ENCODE data around the gene RCCD1. TPM values are rescaled to one million over a fixed set of nuclear protein-coding genes. Genes with fewer than 3 reads are reported as not detected.

Gene RCCD1
- total and polyA plus RNA-seq, 9 of the 15 experiments (the other 6 are each of a cell fraction or from before 2014, with no cell fraction given) = 11.1 to 51.4 (median 24.7) TPM

- no peak for TF ChIP-seq VEZF1 (CRISPR knock-in tag; IDR thresholded peaks at IDR 0.05)
- TF ChIP-seq MIER1 (IDR thresholded peaks at IDR 0.05; ENCODE audit: low read depth) = peak; percentile 16; the same call in 1 of the 2 replicates
- no peak for TF ChIP-seq CAMTA2 (CRISPR knock-in tag; conservative IDR thresholded peaks at IDR 0.05)
- TF ChIP-seq ZNF408 (CRISPR knock-in tag; IDR thresholded peaks at IDR 0.05; ENCODE audit: low read depth) = no peak
- no peak for TF ChIP-seq RUNX1 (IDR thresholded peaks at IDR 0.05; ENCODE audit: low read depth)
- TF ChIP-seq PRMT5 (CRISPR knock-in tag; IDR thresholded peaks at IDR 0.05) = no peak
- no peak for TF ChIP-seq CBX5 (IDR thresholded peaks at IDR 0.05; ENCODE audit: borderline replicate concordance, low read depth)
- TF ChIP-seq SREBF1 (IDR thresholded peaks at IDR 0.05; ENCODE audit: borderline replicate concordance, low read depth, low read length) = no peak
- no peak for TF ChIP-seq HDAC3 (IDR thresholded peaks at IDR 0.05; ENCODE audit: borderline replicate concordance, partially characterized antibody)
- TF ChIP-seq PURB (CRISPR knock-in tag; IDR thresholded peaks at IDR 0.05; ENCODE audit: low read depth) = no peak
- no peak for TF ChIP-seq USF2 (CRISPR knock-in tag; IDR thresholded peaks at IDR 0.05)
- TF ChIP-seq, protein P1, sequence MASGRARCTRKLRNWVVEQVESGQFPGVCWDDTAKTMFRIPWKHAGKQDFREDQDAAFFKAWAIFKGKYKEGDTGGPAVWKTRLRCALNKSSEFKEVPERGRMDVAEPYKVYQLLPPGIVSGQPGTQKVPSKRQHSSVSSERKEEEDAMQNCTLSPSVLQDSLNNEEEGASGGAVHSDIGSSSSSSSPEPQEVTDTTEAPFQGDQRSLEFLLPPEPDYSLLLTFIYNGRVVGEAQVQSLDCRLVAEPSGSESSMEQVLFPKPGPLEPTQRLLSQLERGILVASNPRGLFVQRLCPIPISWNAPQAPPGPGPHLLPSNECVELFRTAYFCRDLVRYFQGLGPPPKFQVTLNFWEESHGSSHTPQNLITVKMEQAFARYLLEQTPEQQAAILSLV (tag; IDR thresholded peaks at IDR 0.05) = no peak
- TF ChIP-seq CHCHD3 (CRISPR knock-in tag; IDR thresholded peaks at IDR 0.05) = no peak
- no peak for TF ChIP-seq CREBBP (IDR thresholded peaks at IDR 0.05; ENCODE audit: low read depth, low read length)
- TF ChIP-seq MTF1 (CRISPR knock-in tag; IDR thresholded peaks at IDR 0.05; ENCODE audit: borderline replicate concordance) = no peak
- TF ChIP-seq ZMIZ1 (IDR thresholded peaks at IDR 0.05; ENCODE audit: low read depth in 2 of 2, low read length in 2 of 2) = no peak
- TF ChIP-seq ZBTB7A (IDR thresholded peaks at IDR 0.05; ENCODE audit: borderline replicate concordance, control insufficient read depth, low read depth, low read length) = no peak
- TF ChIP-seq CSDE1 (IDR thresholded peaks at IDR 0.05) = no peak
- no peak for TF ChIP-seq ZBTB1 (CRISPR knock-in tag; IDR thresholded peaks at IDR 0.05; ENCODE audit: borderline replicate concordance, low read depth)
- TF ChIP-seq RBM14 (IDR thresholded peaks at IDR 0.05; ENCODE audit: borderline replicate concordance, insufficient read depth, low read depth, low read length) = no peak
- no peak for TF ChIP-seq EHMT2 (IDR thresholded peaks at IDR 0.05)
- no peak for TF ChIP-seq KDM2B (CRISPR knock-in tag; IDR thresholded peaks at IDR 0.05)
Observed at GRCh38 chr15:90929246-90930019, 25.3 kb upstream of the RCCD1 start (continued).

Data from K562 (cell line).